Mucosa of descending colon (tissue), 3 donors: Measurements from ENCODE around the gene SKOR2. TPM values are rescaled to one million over a fixed set of nuclear protein-coding genes. Genes with fewer than 3 reads are reported as not detected.

Source experiments
- ATAC-seq: fragments of 200-7000 bp; cut with Tn5 transposase; one replicate; pipeline ENCODE4 v1.9.1; 2020; ENCODE audit warnings: mild to moderate bottlenecking, moderate library complexity
- DNase-seq, 3 donors: peaks; one replicate each; pipeline ENCODE4 v3.0.0-alpha.2; 2020
- H3K36me3 ChIP-seq: fragments of 200-600 bp; one replicate; pipeline ENCODE4 v1.8.0; 2021; ENCODE audit warnings: low read depth, mild to moderate bottlenecking
- H3K4me1 ChIP-seq: fragments of 200-600 bp; one replicate; pipeline ENCODE4 v1.8.0; 2021; ENCODE audit warnings: low read depth, mild to moderate bottlenecking
- H3K4me3 ChIP-seq: fragments of 200-600 bp; one replicate; pipeline ENCODE4 v1.8.0; 2021; ENCODE audit warnings: mild to moderate bottlenecking
- H3K9me3 ChIP-seq: fragments of 200-600 bp; one replicate; pipeline ENCODE4 v1.8.0; 2021; ENCODE audit warnings: mild to moderate bottlenecking
- intact Hi-C, 2 donors: fragments of 100-400 bp; cut with DNase I in 1 of 2; cut with micrococcal nuclease in 1 of 2; formaldehyde crosslinking; loops; one replicate each; pipeline versions ENCODE4 v1.11.0 to v1.11.1; 2022; cut with DNase I, micrococcal nuclease
- total RNA-seq, 3 donors: library from RNA; stranded (reverse); fragmentation: NEBNext Ultra II Directional in 2 of 3; extraction: Animal tissue kit (Norgen Biotek cat#: 25700) in 2 of 3; gene quantifications; one replicate each; pipeline versions ENCODE4 v1.2.1 to v1.2.4, GENCODE V29; 2021 to 2023
- TF ChIP-seq, protein P1 (sequence below): fragments of 200-600 bp; IDR thresholded peaks from one replicate; pipeline ENCODE4 v1.8.0; 2022; ENCODE audit warnings: antibody characterized with exemption, mild to moderate bottlenecking
- donor health status: DM: no; HTN: no; CAD: no; lungs with moderate emphysema.
- donor health status: DM: no; HTN: no; CAD: no.
- donor health status: DM: no; HTN: yes; CAD: no.

SKOR2 gene
- total RNA-seq, 3 donors from 2014 or later: not detected

DNA sequence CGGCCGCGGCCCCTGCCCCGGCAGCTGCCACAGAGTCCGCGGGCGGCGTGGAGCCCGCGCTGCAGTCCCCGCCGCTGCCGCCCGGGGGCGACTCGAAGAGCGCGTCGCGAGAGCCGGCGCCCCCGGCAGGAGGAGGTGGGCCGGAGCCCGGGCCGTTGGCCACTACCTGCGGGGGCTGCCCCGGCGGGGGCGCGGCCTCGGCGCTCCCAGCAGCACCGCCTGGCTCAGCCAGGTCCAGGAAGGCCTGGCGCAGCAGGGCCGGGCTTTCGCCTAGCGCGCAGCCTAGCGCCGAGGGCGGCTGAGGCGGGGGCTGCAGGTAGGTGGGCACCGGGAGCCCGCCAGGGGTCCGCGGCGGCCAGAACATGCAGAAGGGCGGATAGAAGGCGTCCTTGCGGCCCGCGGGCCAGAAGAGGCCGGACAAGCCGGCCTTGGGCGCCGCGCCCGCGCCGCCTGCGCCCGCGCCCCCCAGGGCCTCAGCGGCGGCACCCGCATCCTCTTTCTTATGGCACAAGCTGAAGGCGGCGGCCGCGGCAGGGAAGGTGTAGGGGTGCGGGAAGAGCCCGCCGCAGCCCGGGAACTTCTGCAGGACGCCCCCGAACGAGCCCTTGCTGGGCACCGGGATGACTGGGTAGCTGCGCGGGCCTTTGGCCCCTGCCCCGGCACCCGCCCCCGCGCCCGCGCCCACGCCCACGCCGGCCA, 3.9 kb downstream of the SKOR2 start:
- Histone ChIP-seq H3K4me3 (no peak overlapping the region), H3K36me3 (no peaks in the 10 kb centered on the region), H3K9me3 (no peaks in the 10 kb centered on the region), H3K4me1 (no peaks in the 10 kb centered on the region)
- intact Hi-C loops: no loop called here
- TF ChIP-seq, protein P1, sequence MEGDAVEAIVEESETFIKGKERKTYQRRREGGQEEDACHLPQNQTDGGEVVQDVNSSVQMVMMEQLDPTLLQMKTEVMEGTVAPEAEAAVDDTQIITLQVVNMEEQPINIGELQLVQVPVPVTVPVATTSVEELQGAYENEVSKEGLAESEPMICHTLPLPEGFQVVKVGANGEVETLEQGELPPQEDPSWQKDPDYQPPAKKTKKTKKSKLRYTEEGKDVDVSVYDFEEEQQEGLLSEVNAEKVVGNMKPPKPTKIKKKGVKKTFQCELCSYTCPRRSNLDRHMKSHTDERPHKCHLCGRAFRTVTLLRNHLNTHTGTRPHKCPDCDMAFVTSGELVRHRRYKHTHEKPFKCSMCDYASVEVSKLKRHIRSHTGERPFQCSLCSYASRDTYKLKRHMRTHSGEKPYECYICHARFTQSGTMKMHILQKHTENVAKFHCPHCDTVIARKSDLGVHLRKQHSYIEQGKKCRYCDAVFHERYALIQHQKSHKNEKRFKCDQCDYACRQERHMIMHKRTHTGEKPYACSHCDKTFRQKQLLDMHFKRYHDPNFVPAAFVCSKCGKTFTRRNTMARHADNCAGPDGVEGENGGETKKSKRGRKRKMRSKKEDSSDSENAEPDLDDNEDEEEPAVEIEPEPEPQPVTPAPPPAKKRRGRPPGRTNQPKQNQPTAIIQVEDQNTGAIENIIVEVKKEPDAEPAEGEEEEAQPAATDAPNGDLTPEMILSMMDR: no peak
- ATAC-seq: no peak
- no peak for DNase-seq

DNA sequence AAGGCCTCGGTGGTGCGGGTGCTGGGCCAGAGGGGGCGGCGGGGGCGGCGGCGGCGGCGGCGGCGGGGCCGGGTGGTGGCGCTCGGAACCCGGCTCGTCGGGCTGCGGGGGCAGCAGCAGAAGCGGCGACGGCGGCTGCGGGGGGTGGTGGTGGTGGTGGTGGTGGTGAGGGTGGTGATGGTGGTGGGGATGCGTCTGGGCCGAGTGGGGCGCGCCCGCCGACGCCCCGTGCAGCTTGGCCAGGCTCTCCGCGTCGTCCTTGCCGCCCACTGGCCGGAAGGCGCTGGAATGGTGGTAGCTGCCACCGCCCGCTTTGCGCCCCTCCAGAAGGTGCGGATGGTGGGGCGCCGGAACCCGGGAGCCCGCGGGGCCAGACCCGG, 4.4 kb downstream of the SKOR2 start:
- TF ChIP-seq, protein P1: no peak
- no peak overlapping the region for H3K4me3 ChIP-seq
- DNase-seq (no peak), ATAC-seq (no peak)
- intact Hi-C loops: no loop called here
- H3K9me3 ChIP-seq: no peaks in the 10 kb centered on the region
- no peaks in the 10 kb centered on the region for H3K36me3 ChIP-seq
- H3K4me1 ChIP-seq: no peaks in the 10 kb centered on the region

DNA sequence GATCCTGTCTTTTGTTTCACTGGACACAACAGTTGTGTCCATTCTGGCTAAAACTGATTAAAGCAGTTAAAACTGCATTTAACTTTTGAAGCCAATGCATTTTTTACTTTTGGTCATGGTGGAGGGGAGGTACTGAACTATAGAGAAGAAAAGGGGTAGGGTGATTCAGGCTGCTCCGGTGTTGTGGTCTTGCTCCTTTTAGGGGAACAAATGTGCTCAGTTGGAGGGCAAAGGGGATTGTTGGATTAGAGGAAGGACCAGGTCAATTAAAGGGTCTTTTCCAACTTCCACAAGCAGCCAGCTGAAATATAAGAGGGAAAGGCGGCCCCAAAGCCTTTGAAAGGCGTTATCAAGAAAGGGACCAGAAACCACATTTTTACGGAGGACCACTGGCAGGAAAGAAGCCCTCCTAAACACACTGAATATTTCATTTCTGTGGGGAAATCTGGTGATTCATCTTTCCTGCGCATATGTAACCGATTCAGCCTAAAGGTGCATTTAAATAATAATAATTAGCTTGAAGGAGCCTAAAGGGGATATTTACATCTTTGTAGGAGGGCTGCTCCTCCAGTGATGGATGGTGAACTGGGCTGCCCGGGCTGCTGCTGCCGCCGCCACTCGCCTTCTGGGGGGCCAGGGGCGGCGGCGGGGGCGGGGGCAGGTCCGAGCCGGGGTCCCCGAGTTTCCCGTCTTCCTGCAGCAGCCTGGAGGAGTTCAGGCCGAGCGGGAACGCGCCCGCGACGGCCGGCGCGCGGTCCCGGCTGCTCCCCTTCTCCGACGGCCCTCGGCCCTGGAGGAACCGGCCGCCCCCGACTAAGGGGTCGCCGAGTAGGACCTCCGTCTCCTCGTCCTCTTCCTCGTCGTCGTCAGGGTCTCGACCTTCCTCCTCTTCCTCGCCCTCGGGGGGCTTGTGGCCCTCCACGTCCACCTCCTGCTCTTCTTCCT, 5.2 kb downstream of the SKOR2 start:
- no peak overlapping the region for H3K4me3 ChIP-seq
- H3K9me3 ChIP-seq: no peaks in the 10 kb centered on the region
- TF ChIP-seq, protein P1: no peak
- no peaks in the 10 kb centered on the region for H3K36me3 ChIP-seq
- no peak for DNase-seq
- intact Hi-C loops: no loop called here
- H3K4me1 ChIP-seq: no peaks in the 10 kb centered on the region
- no peak for ATAC-seq

DNA sequence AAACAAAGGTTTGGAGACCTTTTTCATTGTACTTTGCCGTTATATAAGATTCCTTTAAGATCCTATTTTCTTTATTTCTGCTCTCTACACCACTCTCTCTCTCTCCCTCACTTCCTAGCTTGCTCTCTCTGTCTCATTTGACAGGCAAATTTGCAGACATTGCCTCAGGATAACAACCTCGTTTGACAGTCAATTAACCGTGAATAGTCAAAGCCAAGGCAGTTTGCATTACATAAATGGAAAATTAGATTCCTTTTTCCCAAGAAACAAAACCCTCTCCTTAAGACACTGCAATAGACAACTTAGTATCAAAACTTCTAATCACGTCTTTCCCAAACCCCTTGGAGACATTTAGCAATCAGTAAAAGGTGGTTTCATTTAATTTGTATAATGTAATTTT, 7.4 kb downstream of the SKOR2 start:
- TF ChIP-seq, protein P1: no peak

DNA sequence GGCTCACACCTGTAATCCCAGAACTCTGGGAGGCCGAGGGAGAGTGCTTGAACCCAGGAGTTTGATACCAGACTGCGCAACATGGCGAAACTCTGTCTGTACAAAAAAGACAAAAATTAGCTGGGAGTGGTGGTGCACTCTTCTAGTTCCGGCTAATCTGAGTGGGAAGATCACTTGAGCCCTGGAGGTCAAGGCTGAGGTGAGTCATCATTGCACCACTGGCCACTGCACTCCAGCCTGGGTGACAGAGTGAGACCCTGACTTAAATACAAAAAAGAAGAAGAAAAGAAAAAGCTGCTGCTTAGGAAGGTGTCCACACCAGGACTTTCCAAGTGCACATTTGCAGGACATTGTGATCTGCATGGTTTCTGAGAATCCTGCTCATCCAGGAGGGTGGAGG, 16.4 kb downstream of the SKOR2 start:
- DNase-seq (no peak), ATAC-seq (no peak)
- Histone ChIP-seq H3K4me3 (no peak overlapping the region), H3K4me1 (no peaks in the 10 kb centered on the region), H3K36me3 (no peaks in the 10 kb centered on the region), H3K9me3 (no peaks in the 10 kb centered on the region)
- intact Hi-C loops: no loop called here
- TF ChIP-seq, protein P1: no peak

More for the DNA sequence above, 7.4 kb downstream of the SKOR2 start:
- DNase-seq (no peak), ATAC-seq (no peak)
- Histone ChIP-seq H3K4me1 (no peaks in the 10 kb centered on the region), H3K9me3 (no peaks in the 10 kb centered on the region), H3K4me3 (no peak overlapping the region), H3K36me3 (no peaks in the 10 kb centered on the region)
- intact Hi-C loops: no loop called here
